Measurements from ENCODE around the gene ABCB11. TPM values are rescaled to one million over a fixed set of nuclear protein-coding genes. Genes with fewer than 3 reads are reported as not detected.

The ABCB11 gene
- total RNA-seq, 1 experiment from 2014 or later: 0.12 TPM

- DNase-seq (ENCODE audit: low read depth, low spot score) (no peak), ATAC-seq (no peak)
- TF ChIP-seq YY1 (IDR thresholded peaks at IDR 0.05; ENCODE audit: extremely low read depth, insufficient replicate concordance, low read depth, low read length) (no peak), SRF (IDR thresholded peaks at IDR 0.05; ENCODE audit: low read depth) (no peak), REST (IDR thresholded peaks at IDR 0.05; ENCODE audit: low read depth) (no peak), EZH2phosphoT487 (IDR thresholded peaks at IDR 0.05; ENCODE audit: borderline replicate concordance) (no peak), SIN3A (IDR thresholded peaks at IDR 0.05; ENCODE audit: low read depth) (no peak), ATF3 (IDR thresholded peaks at IDR 0.05) (no peak), CEBPB (IDR thresholded peaks at IDR 0.05; ENCODE audit: low read depth) (no peak), JUND (IDR thresholded peaks at IDR 0.05) (no peak), RAD21 (IDR thresholded peaks at IDR 0.05; ENCODE audit: low read depth) (no peak), EZH2 (IDR thresholded peaks at IDR 0.05) (no peak), ZNF274 (IDR thresholded peaks at IDR 0.05; ENCODE audit: low read depth, low read length) (no peak), FOSL1 (IDR thresholded peaks at IDR 0.05; ENCODE audit: low read depth) (no peak), ZBTB33 (IDR thresholded peaks at IDR 0.05; ENCODE audit: extremely low read depth, insufficient replicate concordance, low read length) (no peak)
- intact Hi-C loops (cut with micrococcal nuclease): no loop called here
- Histone ChIP-seq H3K9me2 (ENCODE audit: insufficient read depth) (no peaks in the 10 kb centered on the region), H3K4me2 (ENCODE audit: low read length) (no peak overlapping the region), H3K27ac (ENCODE audit: low read depth, low read length) (no peak overlapping the region), H3K9ac (ENCODE audit: low read length) (no peak overlapping the region), H4K20me1 (ENCODE audit: insufficient read depth) (no peaks in the 10 kb centered on the region), H3K27me3 (ENCODE audit: insufficient read depth, low read length) (no peaks in the 10 kb centered on the region), H3K36me3 (ENCODE audit: control insufficient read depth in 1 of 2, insufficient read depth in 2 of 2, low read length in 2 of 2) (no peaks in the 10 kb centered on the region), H3K4me3 (replicated peaks in 1 of 2; ENCODE audit: low read depth in 1 of 2, low read length in 2 of 2) (no peak overlapping the region), H3K9me3 (ENCODE audit: control insufficient read depth in 1 of 2, insufficient read depth in 1 of 2, low read depth in 1 of 2, low read length in 2 of 2) (no peaks in the 10 kb centered on the region), H2AFZ (ENCODE audit: low read depth, low read length, poor library complexity, severe bottlenecking) (no peak overlapping the region), H3K4me1 (ENCODE audit: control insufficient read depth in 1 of 2, insufficient read depth in 2 of 2, low read length in 2 of 2) (no peaks in the 10 kb centered on the region), H3K79me2 (ENCODE audit: insufficient read depth, low read length) (no peaks in the 10 kb centered on the region)
- BruUV-seq (replicated peaks): no TSS peak
- ChIA-PET CTCF (no interaction called here), POLR2A (no interaction called here), RAD21 (ENCODE audit: low non-redundant PET in 1 of 2, low total read pairs in 2 of 2, uncharacterized antibody in 2 of 2, unreplicated experiment in 2 of 2) (no interaction called here)
Measured at GRCh38 chr2:169047256-169048250, 16.4 kb upstream of the ABCB11 start.

All from HCT116 (cell line).